GM21528 (cell line): ENCODE measurements around the gene BLNK.
"Not testable (repeated sequence)": the region's sequence is repeated elsewhere in the genome, so short reads cannot be mapped to it uniquely, and the experiment has no call there.

Source experiments
- ATAC-seq: cut with Tn5 transposase; IDR thresholded peaks from one replicate; pipeline ENCODE4 v1.9.1; 2021; ENCODE audit warnings: mild to moderate bottlenecking, moderate library complexity; ENCODE audit not compliant: unreplicated experiment, low FRiP score

BLNK gene

GRCh38 chr10:96271016-96271815 lies at the start of gene BLNK:
BLNK (minus strand) TSS chr10:96271569; CDS start chr10:96271398, 171 bp downstream.
- peak; percentile 59 for ATAC-seq

GRCh38 chr10:96319754-96320474 lies 48.5 kb upstream of the BLNK start:
- ATAC-seq = no peak

- ATAC-seq = no peak
Measured at GRCh38 chr10:96317067-96317833, 45.9 kb upstream of the BLNK start.

GRCh38 chr10:96313344-96313743 lies 42.0 kb upstream of the BLNK start:
- ATAC-seq = no peak

GRCh38 chr10:96311180-96311715 lies 39.9 kb upstream of the BLNK start:
- no peak for ATAC-seq

- no peak for ATAC-seq
Measured at GRCh38 chr10:96310321-96310669, 38.9 kb upstream of the BLNK start.

GRCh38 chr10:96309628-96310320 lies 38.4 kb upstream of the BLNK start:
- ATAC-seq = no peak

- ATAC-seq = not testable (repeated sequence)
Measured at GRCh38 chr10:96308854-96309253, 37.5 kb upstream of the BLNK start.

- ATAC-seq = no peak
Measured at GRCh38 chr10:96306516-96306915, 35.1 kb upstream of the BLNK start.

GRCh38 chr10:96305019-96305418 lies 33.6 kb upstream of the BLNK start:
- no peak for ATAC-seq

GRCh38 chr10:96304230-96304629 lies 32.9 kb upstream of the BLNK start, which contains the start of gene DNTT:
DNTT (plus strand) TSS chr10:96304434; CDS start chr10:96304498, 64 bp downstream.
- ATAC-seq = no peak

GRCh38 chr10:96301616-96302015 lies 30.2 kb upstream of the BLNK start:
- no peak for ATAC-seq

GRCh38 chr10:96299383-96299782 lies 28.0 kb upstream of the BLNK start:
- ATAC-seq = no peak

- ATAC-seq = no peak
Measured at GRCh38 chr10:96298362-96298761, 27.0 kb upstream of the BLNK start.

- no peak for ATAC-seq
Measured at GRCh38 chr10:96297486-96297885, 26.1 kb upstream of the BLNK start.

GRCh38 chr10:96295475-96295874 lies 24.1 kb upstream of the BLNK start:
- no peak for ATAC-seq

GRCh38 chr10:96292971-96293920 lies 21.9 kb upstream of the BLNK start:
- ATAC-seq = peak; percentile 60

- no peak for ATAC-seq
Measured at GRCh38 chr10:96290368-96291133, 19.2 kb upstream of the BLNK start.
